ENCODE results near the gene PHF2. TPM values are rescaled to one million over a fixed set of nuclear protein-coding genes. Genes with fewer than 3 reads are reported as not detected.

The PHF2 gene
- total RNA-seq, 1 experiment from 2014 or later = 17.4 TPM

GRCh38 chr9:93587284-93587650, 10.9 kb downstream of the PHF2 start:
- no peak overlapping the region for H3K27ac Mint-ChIP-seq
- no peak for DNase-seq
- Histone ChIP-seq H4K91ac (ENCODE audit: insufficient read length, low read depth, low read length) (no peak overlapping the region), H3K79me2 (ENCODE audit: insufficient read depth, low read length) (peaks cover 2% of the 10 kb centered on the region; the same call in 1 of the 2 replicates), H3K79me1 (ENCODE audit: insufficient read depth, low read depth, low read length, poor library complexity, severe bottlenecking) (peaks cover 8% of the 10 kb centered on the region), H2BK120ac (ENCODE audit: low read depth, low read length, poor library complexity, severe bottlenecking) (no peak overlapping the region), H3K4me2 (ENCODE audit: insufficient read depth, insufficient read length, low read length) (no peak overlapping the region), H3K56ac (ENCODE audit: insufficient read length, low read depth, low read length) (no peak overlapping the region), H2AK5ac (ENCODE audit: insufficient read length, low read length) (no peak overlapping the region), H3K4me1 (ENCODE audit: insufficient read depth, low read length) (peaks cover under 1% of the 10 kb centered on the region; the same call in 1 of the 2 replicates), H2BK5ac (ENCODE audit: insufficient read length, low read length) (no peak overlapping the region), H2BK12ac (ENCODE audit: insufficient read length, low read depth, low read length) (no peak overlapping the region), H3T11ph (ENCODE audit: low read length) (no peak overlapping the region), H3K14ac (ENCODE audit: insufficient read depth, low read length) (no peak overlapping the region), H3K23ac (ENCODE audit: insufficient read length, low read depth, low read length) (no peak overlapping the region), H4K20me1 (ENCODE audit: control insufficient read depth, insufficient read depth, insufficient read length) (no peaks in the 10 kb centered on the region), H2AFZ (ENCODE audit: low read length) (no peak overlapping the region), H3K4ac (ENCODE audit: low read depth, low read length) (no peak overlapping the region), H3K23me2 (ENCODE audit: insufficient read length, low read depth, low read length, poor library complexity, severe bottlenecking) (no peaks in the 10 kb centered on the region), H3K27ac (ENCODE audit: insufficient read length, low read depth, low read length) (no peak overlapping the region), H3K27me3 (ENCODE audit: insufficient read depth, low read length) (no peaks in the 10 kb centered on the region), H3K9ac (ENCODE audit: extremely low read depth, insufficient read length, low read length) (no peak overlapping the region), H3K9me3 (ENCODE audit: control insufficient read depth, low read depth, low read length) (no peaks in the 10 kb centered on the region), H2BK15ac (ENCODE audit: low read depth, low read length) (no peak overlapping the region), H4K8ac (replicated peaks; ENCODE audit: insufficient read length, low read depth, low read length) (no peak overlapping the region), H3K18ac (ENCODE audit: insufficient read length, low read depth, low read length) (no peak overlapping the region), H4K5ac (ENCODE audit: insufficient read length, low read depth, low read length) (no peak overlapping the region), H2BK20ac (ENCODE audit: low read depth, low read length, poor library complexity, severe bottlenecking) (no peak overlapping the region)
- TF ChIP-seq, protein P1, sequence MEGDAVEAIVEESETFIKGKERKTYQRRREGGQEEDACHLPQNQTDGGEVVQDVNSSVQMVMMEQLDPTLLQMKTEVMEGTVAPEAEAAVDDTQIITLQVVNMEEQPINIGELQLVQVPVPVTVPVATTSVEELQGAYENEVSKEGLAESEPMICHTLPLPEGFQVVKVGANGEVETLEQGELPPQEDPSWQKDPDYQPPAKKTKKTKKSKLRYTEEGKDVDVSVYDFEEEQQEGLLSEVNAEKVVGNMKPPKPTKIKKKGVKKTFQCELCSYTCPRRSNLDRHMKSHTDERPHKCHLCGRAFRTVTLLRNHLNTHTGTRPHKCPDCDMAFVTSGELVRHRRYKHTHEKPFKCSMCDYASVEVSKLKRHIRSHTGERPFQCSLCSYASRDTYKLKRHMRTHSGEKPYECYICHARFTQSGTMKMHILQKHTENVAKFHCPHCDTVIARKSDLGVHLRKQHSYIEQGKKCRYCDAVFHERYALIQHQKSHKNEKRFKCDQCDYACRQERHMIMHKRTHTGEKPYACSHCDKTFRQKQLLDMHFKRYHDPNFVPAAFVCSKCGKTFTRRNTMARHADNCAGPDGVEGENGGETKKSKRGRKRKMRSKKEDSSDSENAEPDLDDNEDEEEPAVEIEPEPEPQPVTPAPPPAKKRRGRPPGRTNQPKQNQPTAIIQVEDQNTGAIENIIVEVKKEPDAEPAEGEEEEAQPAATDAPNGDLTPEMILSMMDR (conservative IDR thresholded peaks at IDR 0.05) = no peak
- H3K4me3 Mint-ChIP-seq = no peak overlapping the region
- H3K36me3 Mint-ChIP-seq (ENCODE audit: insufficient read depth in 1 of 3, low read depth in 3 of 3) = no peaks in the 10 kb centered on the region; a peak in 2 of 7 replicates
- no peaks in the 10 kb centered on the region for H3K27me3 Mint-ChIP-seq (ENCODE audit: low read depth)
- peaks cover 0 to 5% of the 10 kb centered on the region in 2 experiments; a peak in 1 of 5 replicates for H3K9me3 Mint-ChIP-seq
- peaks cover 19 to 29% of the 10 kb centered on the region in 2 experiments for H3K4me1 Mint-ChIP-seq
- no CpG with 5 or more reads among the region's 7 CpGs for WGBS (ENCODE audit: extremely low coverage, insufficient read length, low lambda C conversion rate)

All from H9 (cell line).